Right atrium auricular region (tissue), 2 donors: ENCODE data around the gene PTH1R. TPM values are rescaled to one million over a fixed set of nuclear protein-coding genes. Genes with fewer than 3 reads are reported as not detected.

Experiments used
- DNase-seq: peaks from one replicate; pipeline ENCODE4 v3.0.0-alpha.2; 2019; ENCODE audit warnings: low spot score
- H3K27ac ChIP-seq, 2 donors: fragments of 200-600 bp; sonication (generic); 1 replicate in 1 of 2; 2 replicates in 1 of 2; pipeline ENCODE4 v1.5.1; 2016 to 2019
- H3K27me3 ChIP-seq, 2 donors: fragments of 200-600 bp; sonication (generic); one replicate each; pipeline versions ENCODE4 v1.5.1 to v1.6.0; 2017 to 2019
- H3K36me3 ChIP-seq: fragments of 200-600 bp; sonication (generic); one replicate; pipeline ENCODE4 v1.5.1; 2016
- H3K4me1 ChIP-seq, 2 donors: fragments of 200-600 bp; sonication (generic); one replicate each; pipeline versions ENCODE4 v1.5.1 to v1.6.0; 2017 to 2019
- H3K4me3 ChIP-seq, 2 donors: fragments of 200-600 bp; sonication (generic); 1 replicate in 1 of 2; 2 replicates in 1 of 2; pipeline ENCODE4 v1.5.1; 2017 to 2019; ENCODE audit warnings: mild to moderate bottlenecking in 1 of 2, moderate library complexity in 1 of 2
- H3K9me3 ChIP-seq, 2 donors: fragments of 200-600 bp; sonication (generic); one replicate each; pipeline ENCODE4 v1.5.1; 2019
- CTCF ChIP-seq, 2 donors: fragments of 200-600 bp; sonication (generic); IDR thresholded peaks; one replicate each; pipeline ENCODE4 v1.5.1; 2019; ENCODE audit warnings: antibody characterized with exemption in 2 of 2
- total RNA-seq, 2 donors: library from RNA; depleted of rRNA; stranded (reverse); fragments of >200 nt; gene quantifications; one replicate each; pipeline ENCODE4 v1.1.0, GENCODE V29; 2016

Gene PTH1R
- total RNA-seq, 2 donors from 2014 or later = 7.2 to 10.1 TPM

- no peak for TF ChIP-seq CTCF (IDR thresholded peaks at IDR 0.05)
- Histone ChIP-seq H3K9me3 (peaks cover 0 to 9% of the 10 kb centered on the region in 2 donors), H3K36me3 (peaks cover 65% of the 10 kb centered on the region), H3K27ac (no peak overlapping the region), H3K4me1 (peaks cover 0 to 2% of the 10 kb centered on the region in 2 donors), H3K27me3 (no peaks in the 10 kb centered on the region), H3K4me3 (no peak overlapping the region)
- no peak for DNase-seq
Observed at GRCh38 chr3:46918202-46918601, 40.7 kb downstream of the PTH1R start.

GRCh38 chr3:46918634-46919033 is 41.1 kb downstream of the PTH1R start:
- no peak for TF ChIP-seq CTCF (IDR thresholded peaks at IDR 0.05)
- peaks cover 70% of the 10 kb centered on the region for H3K36me3 ChIP-seq
- H3K27me3 ChIP-seq = no peaks in the 10 kb centered on the region
- H3K4me1 ChIP-seq = peaks cover 0 to 7% of the 10 kb centered on the region in 2 donors
- H3K9me3 ChIP-seq = peaks cover 0 to 9% of the 10 kb centered on the region in 2 donors
- no peak overlapping the region for H3K27ac ChIP-seq
- no peak overlapping the region for H3K4me3 ChIP-seq
- no peak for DNase-seq

GRCh38 chr3:46921041-46921440 is 43.5 kb downstream of the PTH1R start:
- Histone ChIP-seq H3K27ac (no peak overlapping the region), H3K36me3 (peaks cover 90% of the 10 kb centered on the region)
- DNase-seq = no peak

GRCh38 chr3:46921871-46922271 is 44.4 kb downstream of the PTH1R start:
- H3K27me3 ChIP-seq = no peaks in the 10 kb centered on the region
- H3K27ac ChIP-seq = no peak overlapping the region
- peaks cover 90% of the 10 kb centered on the region for H3K36me3 ChIP-seq
- no peak for DNase-seq
- TF ChIP-seq CTCF (IDR thresholded peaks at IDR 0.05) = no peak
- H3K9me3 ChIP-seq = peaks cover 0 to 9% of the 10 kb centered on the region in 2 donors
- H3K4me3 ChIP-seq = no peak overlapping the region
- H3K4me1 ChIP-seq = peaks cover 0 to 39% of the 10 kb centered on the region in 2 donors

More at GRCh38 chr3:46921041-46921440, 43.5 kb downstream of the PTH1R start:
- no peak for TF ChIP-seq CTCF (IDR thresholded peaks at IDR 0.05)
- Histone ChIP-seq H3K4me3 (no peak overlapping the region), H3K4me1 (peaks cover 0 to 31% of the 10 kb centered on the region in 2 donors), H3K27me3 (no peaks in the 10 kb centered on the region), H3K9me3 (peaks cover 0 to 9% of the 10 kb centered on the region in 2 donors)

DNA sequence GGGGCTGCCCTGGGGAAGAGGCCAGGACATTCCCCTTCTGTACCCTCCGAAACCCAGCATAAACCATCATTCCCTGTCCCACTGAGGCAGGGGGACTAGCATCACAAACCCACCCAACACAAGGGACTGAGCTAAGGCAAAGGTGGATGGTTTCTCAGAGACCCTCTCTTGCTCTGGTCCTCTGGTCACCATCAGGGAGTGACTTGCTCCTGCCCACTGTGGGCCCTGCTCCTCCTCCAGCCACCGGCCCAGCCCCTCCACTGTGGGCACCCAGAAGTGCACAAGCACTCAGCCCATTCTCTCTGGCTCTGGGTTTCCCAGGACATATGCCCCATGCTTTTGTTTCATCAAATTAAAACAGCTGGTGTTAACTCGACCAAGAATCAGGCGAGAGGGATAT is 44.9 kb downstream of the PTH1R start:
- DNase-seq = no peak
- TF ChIP-seq CTCF (IDR thresholded peaks at IDR 0.05) = no peak
- H3K9me3 ChIP-seq = peaks cover 0 to 6% of the 10 kb centered on the region in 2 donors
- peaks cover 84% of the 10 kb centered on the region for H3K36me3 ChIP-seq
- peaks cover 0 to 45% of the 10 kb centered on the region in 2 donors for H3K4me1 ChIP-seq
- H3K27me3 ChIP-seq = no peaks in the 10 kb centered on the region
- no peak overlapping the region for H3K4me3 ChIP-seq
- no peak overlapping the region for H3K27ac ChIP-seq
